ENCODE data around the gene PTPRT.

PTPRT gene

DNA sequence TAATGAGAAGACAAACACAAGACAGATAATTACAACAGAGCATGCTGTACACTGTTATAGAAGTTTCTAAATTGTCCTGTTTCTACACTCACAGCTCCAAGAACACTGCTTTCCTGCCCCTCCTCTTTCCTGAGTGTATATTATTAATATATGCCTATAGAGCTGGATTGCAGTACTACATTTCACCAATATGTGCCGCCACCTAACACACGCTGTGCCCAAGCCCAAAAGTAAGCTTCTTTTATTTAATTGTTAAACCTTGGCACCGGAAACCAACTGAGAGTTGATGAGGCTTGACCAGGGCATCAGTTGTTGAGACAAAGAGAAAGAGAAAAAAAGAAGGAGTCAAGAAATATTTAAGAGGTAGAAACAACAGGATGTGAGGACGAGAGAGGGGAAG, 16.0 kb upstream of the PTPRT start:
- Histone ChIP-seq H3K27me3 (ENCODE audit: control insufficient read depth, insufficient read depth, low read length, poor library complexity, severe bottlenecking) (no peaks in the 10 kb centered on the region), H3K27ac (ENCODE audit: insufficient read depth, low read depth, low read length, poor library complexity, severe bottlenecking) (no peak overlapping the region), H3K36me3 (ENCODE audit: control insufficient read depth, insufficient read depth, low read length) (no peaks in the 10 kb centered on the region), H3K4me3 (ENCODE audit: insufficient read depth, low read depth, low read length) (no peak overlapping the region), H3K9me3 (ENCODE audit: control insufficient read depth, low read length) (no peaks in the 10 kb centered on the region), H3K4me1 (ENCODE audit: control insufficient read depth, insufficient read depth, low read length) (no peaks in the 10 kb centered on the region)
- 95 to 96% methylated on average over 4 of the region's 4 CpGs for WGBS, 2 experiments

DNA sequence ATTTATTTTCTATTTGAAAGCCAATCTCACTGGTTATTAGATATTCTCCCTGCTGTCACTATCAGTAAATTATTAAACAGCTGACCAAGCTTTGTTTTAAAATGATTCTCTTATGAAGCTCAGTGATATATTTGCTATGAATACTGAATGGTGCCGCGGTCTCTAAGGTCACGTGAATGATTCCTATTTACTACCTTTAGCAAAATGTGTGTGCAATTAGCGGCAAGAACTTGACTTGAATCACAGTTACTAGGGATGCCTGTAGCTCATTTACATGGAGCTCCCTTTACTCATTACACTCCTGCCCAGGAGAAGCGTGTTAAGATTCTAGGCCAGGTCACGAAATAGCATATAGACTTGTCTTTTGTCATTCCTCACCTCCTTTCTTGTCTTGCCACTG, 12.4 kb upstream of the PTPRT start:
- no peak overlapping the region for H3K4me3 ChIP-seq (ENCODE audit: insufficient read depth, low read depth, low read length)
- 90 to 94% methylated on average over 6 of the region's 6 CpGs for WGBS, 2 experiments
- no peaks in the 10 kb centered on the region for H3K9me3 ChIP-seq (ENCODE audit: control insufficient read depth, low read length)
- H3K27me3 ChIP-seq (ENCODE audit: control insufficient read depth, insufficient read depth, low read length, poor library complexity, severe bottlenecking): no peaks in the 10 kb centered on the region
- H3K4me1 ChIP-seq (ENCODE audit: control insufficient read depth, insufficient read depth, low read length): no peaks in the 10 kb centered on the region
- H3K36me3 ChIP-seq (ENCODE audit: control insufficient read depth, insufficient read depth, low read length): no peaks in the 10 kb centered on the region
- no peak overlapping the region for H3K27ac ChIP-seq (ENCODE audit: insufficient read depth, low read depth, low read length, poor library complexity, severe bottlenecking)

DNA sequence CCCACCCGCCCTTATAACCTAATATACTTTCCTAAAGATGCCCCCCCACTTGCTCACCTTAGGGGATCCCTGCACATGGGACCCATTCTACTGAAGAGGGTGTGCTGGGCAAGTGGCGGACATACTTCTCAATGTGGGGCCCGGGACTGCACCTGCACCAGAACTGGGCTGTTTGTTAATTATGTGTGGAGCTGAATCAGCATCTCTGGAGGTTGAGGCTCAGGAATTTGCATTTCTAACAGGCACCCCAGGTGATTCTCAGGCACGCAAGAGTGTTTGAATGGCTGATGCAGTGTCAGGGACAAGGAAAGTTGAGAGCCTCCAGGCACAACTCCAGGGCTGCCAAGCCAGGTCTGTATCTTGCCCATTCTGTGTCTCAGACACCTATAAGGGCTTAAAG, 8.9 kb upstream of the PTPRT start:
- Histone ChIP-seq H3K27ac (ENCODE audit: insufficient read depth, low read depth, low read length, poor library complexity, severe bottlenecking) (no peak overlapping the region), H3K4me1 (ENCODE audit: control insufficient read depth, insufficient read depth, low read length) (no peaks in the 10 kb centered on the region), H3K36me3 (ENCODE audit: control insufficient read depth, insufficient read depth, low read length) (no peaks in the 10 kb centered on the region), H3K9me3 (ENCODE audit: control insufficient read depth, low read length) (no peaks in the 10 kb centered on the region), H3K27me3 (ENCODE audit: control insufficient read depth, insufficient read depth, low read length, poor library complexity, severe bottlenecking) (no peaks in the 10 kb centered on the region), H3K4me3 (ENCODE audit: insufficient read depth, low read depth, low read length) (no peak overlapping the region)
- WGBS, 2 experiments: 50 to 52% methylated on average over 4 of the region's 4 CpGs

DNA sequence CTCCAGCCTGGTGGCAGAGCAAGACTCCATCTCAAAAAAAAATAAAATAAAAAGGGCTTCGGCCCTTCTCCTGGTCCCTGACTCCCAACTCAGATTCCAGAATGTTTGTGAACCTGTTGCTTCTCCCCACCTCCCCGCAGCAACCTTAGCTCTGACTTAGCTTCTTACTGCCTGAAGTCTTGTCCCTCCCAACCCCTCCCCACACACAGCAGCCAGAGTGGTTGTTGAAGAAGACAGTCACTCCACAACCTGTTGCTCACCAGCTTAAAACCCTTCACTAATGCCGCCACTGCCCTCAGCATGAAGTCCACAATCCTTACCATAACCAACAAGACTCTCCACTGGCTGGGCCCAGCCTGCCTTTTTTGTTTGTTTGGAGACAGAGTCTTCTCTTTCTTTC, 6.5 kb upstream of the PTPRT start:
- peaks cover 6% of the 10 kb centered on the region for H3K27me3 ChIP-seq (ENCODE audit: control insufficient read depth, insufficient read depth, low read length, poor library complexity, severe bottlenecking)
- no peak overlapping the region for H3K4me3 ChIP-seq (ENCODE audit: insufficient read depth, low read depth, low read length)
- H3K9me3 ChIP-seq (ENCODE audit: control insufficient read depth, low read length): no peaks in the 10 kb centered on the region
- no peak overlapping the region for H3K27ac ChIP-seq (ENCODE audit: insufficient read depth, low read depth, low read length, poor library complexity, severe bottlenecking)
- 90 to 91% methylated on average over 3 of the region's 3 CpGs for WGBS, 2 experiments
- no peaks in the 10 kb centered on the region for H3K36me3 ChIP-seq (ENCODE audit: control insufficient read depth, insufficient read depth, low read length)
- H3K4me1 ChIP-seq (ENCODE audit: control insufficient read depth, insufficient read depth, low read length): no peaks in the 10 kb centered on the region

DNA sequence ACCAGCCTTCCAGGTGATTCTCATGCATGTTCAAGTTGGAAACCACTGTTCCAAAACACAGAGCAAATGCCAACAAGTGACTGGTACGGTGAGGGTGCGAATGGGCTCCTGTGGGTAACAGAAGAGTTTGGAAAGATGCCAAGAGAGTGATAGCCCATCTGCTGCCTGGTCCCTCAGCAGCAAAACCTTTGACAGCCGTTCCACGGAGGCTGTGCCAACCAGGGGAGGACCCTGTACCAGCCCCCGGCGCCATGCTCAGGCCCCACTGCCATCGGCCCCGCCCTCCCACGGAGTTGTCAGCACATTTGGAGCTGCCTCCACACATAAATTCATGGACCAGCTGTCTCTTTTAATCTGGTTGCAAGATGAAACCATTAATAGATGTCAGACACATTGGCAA, 4.4 kb upstream of the PTPRT start:
- Histone ChIP-seq H3K27ac (ENCODE audit: insufficient read depth, low read depth, low read length, poor library complexity, severe bottlenecking) (no peak overlapping the region), H3K9me3 (ENCODE audit: control insufficient read depth, low read length) (no peaks in the 10 kb centered on the region), H3K27me3 (ENCODE audit: control insufficient read depth, insufficient read depth, low read length, poor library complexity, severe bottlenecking) (peaks cover 25% of the 10 kb centered on the region), H3K4me3 (ENCODE audit: insufficient read depth, low read depth, low read length) (no peak overlapping the region), H3K36me3 (ENCODE audit: control insufficient read depth, insufficient read depth, low read length) (no peaks in the 10 kb centered on the region), H3K4me1 (ENCODE audit: control insufficient read depth, insufficient read depth, low read length) (no peaks in the 10 kb centered on the region)
- 89 to 91% methylated on average over 9 of the region's 9 CpGs for WGBS, 2 experiments

DNA sequence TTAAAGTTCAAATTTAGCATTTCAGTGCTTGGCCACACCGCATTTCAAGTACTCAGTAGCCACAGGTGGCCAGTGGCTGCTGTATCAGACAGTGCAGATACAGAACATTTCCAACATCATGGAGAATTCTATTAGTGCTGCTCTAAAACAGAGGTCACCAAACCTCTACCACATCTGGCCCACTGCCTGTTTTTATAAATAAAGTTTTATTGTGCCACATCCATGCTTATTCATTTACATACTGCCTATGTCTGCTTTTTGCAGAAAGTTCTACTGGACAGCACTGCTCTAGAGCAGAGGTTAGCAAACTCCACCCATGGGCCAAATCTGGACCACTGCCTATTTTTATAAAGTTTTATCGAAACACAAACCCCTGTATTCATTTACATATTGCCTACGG, 3.7 kb upstream of the PTPRT start:
- WGBS, 2 experiments: 89 to 95% methylated on average over 3 of the region's 3 CpGs
- Histone ChIP-seq H3K9me3 (ENCODE audit: control insufficient read depth, low read length) (no peaks in the 10 kb centered on the region), H3K4me3 (ENCODE audit: insufficient read depth, low read depth, low read length) (no peak overlapping the region), H3K36me3 (ENCODE audit: control insufficient read depth, insufficient read depth, low read length) (no peaks in the 10 kb centered on the region), H3K27ac (ENCODE audit: insufficient read depth, low read depth, low read length, poor library complexity, severe bottlenecking) (no peak overlapping the region), H3K4me1 (ENCODE audit: control insufficient read depth, insufficient read depth, low read length) (peaks cover 4% of the 10 kb centered on the region), H3K27me3 (ENCODE audit: control insufficient read depth, insufficient read depth, low read length, poor library complexity, severe bottlenecking) (peaks cover 32% of the 10 kb centered on the region)

DNA sequence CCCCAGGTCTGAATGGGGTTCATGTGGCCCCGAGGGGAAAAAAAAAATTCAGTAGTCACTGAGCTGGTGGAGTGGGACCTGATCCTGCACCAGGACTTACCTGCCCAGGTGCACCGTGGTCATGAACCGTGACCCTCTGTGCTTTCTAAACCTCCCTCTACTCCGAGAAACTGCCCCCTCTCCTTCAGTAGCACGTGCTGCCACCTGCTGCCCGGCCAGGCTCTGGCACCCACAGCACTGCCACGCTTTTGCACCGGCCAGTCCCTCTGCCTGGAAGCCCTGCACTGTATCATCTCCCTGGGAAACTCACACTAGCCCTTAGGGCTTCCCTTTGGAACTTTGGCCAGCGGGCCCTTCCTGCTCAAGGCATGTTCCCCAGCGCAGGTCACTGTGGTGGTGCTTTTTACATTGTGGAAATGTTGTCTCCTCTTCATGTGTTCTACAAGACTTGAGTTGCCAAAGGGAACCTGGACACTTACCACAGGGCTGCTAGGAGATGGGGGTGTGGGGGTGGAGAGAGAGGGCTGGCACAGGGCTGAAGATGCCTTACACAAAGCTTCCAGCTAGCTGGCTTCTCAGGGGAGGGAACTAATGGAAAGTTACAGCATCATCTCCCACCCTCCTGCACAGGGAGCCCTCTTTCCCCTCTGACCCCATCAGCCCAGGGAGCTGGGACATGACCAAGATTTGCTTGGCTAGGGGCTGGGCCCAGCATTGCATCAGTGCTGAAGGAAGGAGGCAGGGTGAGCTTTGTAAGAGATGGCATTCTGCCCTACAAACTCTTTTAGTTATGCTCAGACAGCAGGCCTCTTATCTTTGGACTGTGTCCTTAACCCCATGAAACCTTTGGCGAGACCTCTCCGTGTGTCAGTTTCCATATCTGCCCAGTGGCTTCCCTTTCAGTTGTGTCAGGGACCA, 2.5 kb upstream of the PTPRT start:
- Histone ChIP-seq H3K4me3 (ENCODE audit: insufficient read depth, low read depth, low read length) (no peak overlapping the region), H3K27me3 (ENCODE audit: control insufficient read depth, insufficient read depth, low read length, poor library complexity, severe bottlenecking) (peaks cover 39% of the 10 kb centered on the region), H3K36me3 (ENCODE audit: control insufficient read depth, insufficient read depth, low read length) (no peaks in the 10 kb centered on the region), H3K4me1 (ENCODE audit: control insufficient read depth, insufficient read depth, low read length) (peaks cover 6% of the 10 kb centered on the region), H3K9me3 (ENCODE audit: control insufficient read depth, low read length) (no peaks in the 10 kb centered on the region), H3K27ac (ENCODE audit: insufficient read depth, low read depth, low read length, poor library complexity, severe bottlenecking) (no peak overlapping the region)
- 38 to 39% methylated on average over 12 of the region's 12 CpGs for WGBS, 2 experiments

DNA sequence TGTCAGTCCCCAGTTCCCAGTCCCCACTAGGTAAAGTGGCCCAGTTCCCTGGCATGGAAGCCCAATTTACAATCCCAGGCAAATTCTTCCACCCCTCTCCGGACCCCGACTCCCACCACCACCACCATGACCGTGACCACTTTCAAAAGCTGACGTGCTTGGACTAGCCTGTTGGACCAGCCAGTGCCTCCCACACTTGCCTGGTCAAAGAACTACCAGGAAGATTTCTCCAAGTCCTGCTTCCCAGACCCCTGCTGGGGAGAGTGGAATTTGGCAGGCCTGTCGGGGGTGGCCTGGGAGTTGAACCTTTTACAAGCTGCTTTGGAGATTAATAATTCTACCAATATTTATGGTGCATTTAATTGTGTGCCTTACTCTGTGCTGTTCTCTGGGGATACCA, 1.4 kb upstream of the PTPRT start:
- Histone ChIP-seq H3K4me3 (ENCODE audit: insufficient read depth, low read depth, low read length) (no peak overlapping the region), H3K9me3 (ENCODE audit: control insufficient read depth, low read length) (no peaks in the 10 kb centered on the region), H3K27ac (ENCODE audit: insufficient read depth, low read depth, low read length, poor library complexity, severe bottlenecking) (no peak overlapping the region), H3K27me3 (ENCODE audit: control insufficient read depth, insufficient read depth, low read length, poor library complexity, severe bottlenecking) (peaks cover 39% of the 10 kb centered on the region), H3K36me3 (ENCODE audit: control insufficient read depth, insufficient read depth, low read length) (no peaks in the 10 kb centered on the region), H3K4me1 (ENCODE audit: control insufficient read depth, insufficient read depth, low read length) (peaks cover 6% of the 10 kb centered on the region)
- WGBS, 2 experiments: 69 to 74% methylated on average over 5 of the region's 5 CpGs

DNA sequence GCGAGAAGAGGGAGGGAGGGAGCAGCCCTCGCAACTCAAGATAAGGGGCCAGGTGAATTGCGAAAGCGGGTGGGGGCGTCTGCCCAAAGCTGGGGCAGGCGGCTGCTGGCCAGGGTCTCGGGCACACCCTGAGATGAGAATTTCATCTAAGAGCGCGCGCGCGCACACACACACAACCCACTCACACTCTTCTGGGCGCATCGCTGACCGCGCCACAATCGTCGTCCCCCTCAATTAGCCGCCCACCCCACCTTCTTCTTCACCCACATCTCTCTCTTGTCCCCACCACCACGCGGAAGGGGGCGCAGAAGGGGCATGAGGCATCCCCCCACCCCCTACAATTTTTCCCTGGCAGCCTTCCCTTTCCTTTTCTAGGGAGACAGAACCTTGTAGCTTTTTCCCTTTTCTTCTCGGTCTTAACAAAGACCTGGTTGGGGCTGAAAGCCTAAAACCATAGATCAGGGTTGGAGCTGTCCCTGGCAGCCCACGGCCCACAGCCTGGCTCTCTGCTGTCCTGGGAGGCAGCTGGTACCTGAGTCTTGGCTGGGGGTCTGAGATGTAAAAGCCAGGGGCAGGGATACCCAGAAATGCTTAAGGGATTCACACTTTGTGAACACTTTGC, 737 bp upstream of the PTPRT start:
- peaks cover 6% of the 10 kb centered on the region for H3K4me1 ChIP-seq (ENCODE audit: control insufficient read depth, insufficient read depth, low read length)
- H3K4me3 ChIP-seq (ENCODE audit: insufficient read depth, low read depth, low read length): peak overlapping the region; percentile 10
- no peaks in the 10 kb centered on the region for H3K9me3 ChIP-seq (ENCODE audit: control insufficient read depth, low read length)
- H3K27ac ChIP-seq (ENCODE audit: insufficient read depth, low read depth, low read length, poor library complexity, severe bottlenecking): no peak overlapping the region
- WGBS, 2 experiments: 15 to 18% methylated on average over 24 of the region's 24 CpGs
- no peaks in the 10 kb centered on the region for H3K36me3 ChIP-seq (ENCODE audit: control insufficient read depth, insufficient read depth, low read length)
- H3K27me3 ChIP-seq (ENCODE audit: control insufficient read depth, insufficient read depth, low read length, poor library complexity, severe bottlenecking): peaks cover 39% of the 10 kb centered on the region

DNA sequence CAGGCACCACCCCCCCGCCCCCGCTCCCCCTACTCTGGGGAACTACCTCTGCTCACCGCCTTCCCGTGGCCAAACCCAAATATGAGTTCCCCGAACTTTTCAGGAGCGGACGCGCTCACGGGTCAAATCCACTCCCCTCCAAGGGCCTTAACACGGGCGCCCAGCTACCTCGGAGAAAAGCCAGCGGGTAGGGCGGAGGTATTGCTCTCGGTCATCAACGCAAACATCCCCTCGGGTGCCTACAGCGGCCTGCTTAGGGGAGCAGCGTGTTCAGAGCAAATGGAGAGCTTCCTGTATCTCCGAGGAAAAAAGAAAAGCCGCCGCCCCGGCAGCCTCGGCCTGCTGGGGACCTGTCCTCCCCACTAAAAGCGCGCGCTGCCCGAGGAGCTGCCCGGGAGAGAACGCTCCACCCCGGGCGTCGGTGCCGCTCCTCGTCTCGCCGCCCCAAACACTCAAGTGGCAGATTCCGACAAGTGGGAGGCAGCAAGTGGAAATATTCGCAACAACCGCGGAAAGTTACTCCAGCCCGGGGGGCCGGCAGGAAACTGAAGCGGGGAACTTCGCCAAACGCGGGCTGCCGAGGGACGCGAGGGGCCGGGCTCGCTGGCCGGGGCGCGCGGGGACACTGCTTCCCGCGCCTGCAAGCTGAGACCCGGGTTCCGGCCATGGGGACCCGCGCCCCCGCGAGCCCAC, 699 bp downstream of the PTPRT start:
- 1 to 2% methylated on average over 64 of the region's 64 CpGs for WGBS, 2 experiments
- H3K27me3 ChIP-seq (ENCODE audit: control insufficient read depth, insufficient read depth, low read length, poor library complexity, severe bottlenecking): peaks cover 39% of the 10 kb centered on the region
- no peaks in the 10 kb centered on the region for H3K36me3 ChIP-seq (ENCODE audit: control insufficient read depth, insufficient read depth, low read length)
- H3K9me3 ChIP-seq (ENCODE audit: control insufficient read depth, low read length): no peaks in the 10 kb centered on the region
- no peak overlapping the region for H3K27ac ChIP-seq (ENCODE audit: insufficient read depth, low read depth, low read length, poor library complexity, severe bottlenecking)
- peaks cover 6% of the 10 kb centered on the region for H3K4me1 ChIP-seq (ENCODE audit: control insufficient read depth, insufficient read depth, low read length)
- H3K4me3 ChIP-seq (ENCODE audit: insufficient read depth, low read depth, low read length): peak overlapping the region; percentile 34
